ENCODE results near the gene PDE10A.

Gene PDE10A

GRCh38 chr6:165497472-165497871 is 165.6 kb downstream of the PDE10A start:
- no peak for TF ChIP-seq Cebpa-rat (IDR thresholded peaks at IDR 0.05)
- no peak overlapping the region for H3K9ac ChIP-seq

GRCh38 chr6:165488624-165489295 is 174.3 kb downstream of the PDE10A start:
- Histone ChIP-seq H3K36me3 (no peaks in the 10 kb centered on the region), H4K20me1 (no peaks in the 10 kb centered on the region), H3K4me3 (no peak overlapping the region), H3K27me3 (no peaks in the 10 kb centered on the region), H3K27ac (no peak overlapping the region), H3K4me1 (no peaks in the 10 kb centered on the region), H3K4me2 (no peak overlapping the region), H3K9me3 (replicated peaks in 1 of 11) (peaks cover 0 to 4% (median 0%) of the 10 kb centered on the region in 11 experiments; a peak in 2 of 22 replicates), H3K9ac (no peak overlapping the region)
- no peak for TF ChIP-seq Cebpa-rat (IDR thresholded peaks at IDR 0.05)

More at GRCh38 chr6:165497472-165497871, 165.6 kb downstream of the PDE10A start:
- H3K4me3 ChIP-seq = no peak overlapping the region
- H4K20me1 ChIP-seq = no peaks in the 10 kb centered on the region
- no peaks in the 10 kb centered on the region for H3K27me3 ChIP-seq
- no peaks in the 10 kb centered on the region for H3K9me3 ChIP-seq (replicated peaks in 1 of 11)
- H3K4me1 ChIP-seq = peaks cover 0 to 4% (median 0%) of the 10 kb centered on the region in 10 experiments; a peak in 3 of 20 replicates
- no peak overlapping the region for H3K27ac ChIP-seq
- no peaks in the 10 kb centered on the region for H3K36me3 ChIP-seq
- H3K4me2 ChIP-seq = no peak overlapping the region

DNA sequence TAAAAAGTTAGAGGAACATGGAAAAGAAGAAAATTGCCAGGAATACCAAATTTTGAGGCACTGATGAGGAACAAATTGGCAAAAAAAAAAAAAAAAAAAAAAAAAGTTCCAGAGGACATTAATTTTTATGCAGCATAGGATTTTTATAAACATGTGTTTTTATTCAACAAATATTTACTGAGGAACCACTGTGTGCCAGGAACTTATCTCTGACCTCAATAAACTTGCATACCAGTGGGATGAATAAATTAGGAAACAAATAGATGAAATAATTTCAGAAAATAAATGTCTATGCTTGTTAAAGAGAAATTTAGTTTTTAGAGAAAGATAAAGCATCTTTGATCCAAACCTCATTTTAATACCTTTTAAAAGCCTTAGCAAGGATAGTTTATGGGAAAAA is 175.1 kb downstream of the PDE10A start:
- Histone ChIP-seq H4K20me1 (no peaks in the 10 kb centered on the region), H3K4me1 (no peaks in the 10 kb centered on the region), H3K36me3 (no peaks in the 10 kb centered on the region), H3K4me2 (no peak overlapping the region), H3K9me3 (replicated peaks in 1 of 11) (peaks cover 0 to 4% (median 0%) of the 10 kb centered on the region in 11 experiments; a peak in 2 of 22 replicates), H3K27me3 (no peaks in the 10 kb centered on the region), H3K27ac (no peak overlapping the region), H3K9ac (no peak overlapping the region), H3K4me3 (no peak overlapping the region)
- no peak for TF ChIP-seq Cebpa-rat (IDR thresholded peaks at IDR 0.05)

DNA sequence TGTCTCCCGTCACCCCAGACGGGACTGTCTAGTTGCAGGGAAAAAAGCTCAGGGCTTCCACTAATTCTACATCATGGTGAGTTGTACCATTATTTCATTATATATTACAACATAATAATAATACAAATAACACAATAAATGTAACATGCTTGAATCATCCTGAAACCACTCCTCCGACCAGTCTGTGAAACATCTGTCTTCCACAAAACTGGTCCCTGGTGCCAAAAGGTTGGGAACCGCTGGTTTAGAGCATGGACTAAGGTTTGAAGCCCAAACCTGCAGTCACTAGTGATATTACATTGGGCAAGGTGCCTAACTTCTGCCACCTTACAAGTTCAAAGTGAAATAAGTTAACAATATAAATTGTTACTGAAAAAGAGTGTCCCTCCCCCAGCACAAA is 175.7 kb downstream of the PDE10A start:
- Histone ChIP-seq H3K27ac (no peak overlapping the region), H3K4me3 (no peak overlapping the region), H3K4me1 (no peaks in the 10 kb centered on the region), H3K27me3 (no peaks in the 10 kb centered on the region), H3K9ac (no peak overlapping the region), H4K20me1 (no peaks in the 10 kb centered on the region), H3K4me2 (no peak overlapping the region), H3K9me3 (replicated peaks in 1 of 11) (peaks cover 0 to 4% (median 0%) of the 10 kb centered on the region in 11 experiments; a peak in 2 of 22 replicates), H3K36me3 (no peaks in the 10 kb centered on the region)
- TF ChIP-seq Cebpa-rat (IDR thresholded peaks at IDR 0.05) = no peak

DNA sequence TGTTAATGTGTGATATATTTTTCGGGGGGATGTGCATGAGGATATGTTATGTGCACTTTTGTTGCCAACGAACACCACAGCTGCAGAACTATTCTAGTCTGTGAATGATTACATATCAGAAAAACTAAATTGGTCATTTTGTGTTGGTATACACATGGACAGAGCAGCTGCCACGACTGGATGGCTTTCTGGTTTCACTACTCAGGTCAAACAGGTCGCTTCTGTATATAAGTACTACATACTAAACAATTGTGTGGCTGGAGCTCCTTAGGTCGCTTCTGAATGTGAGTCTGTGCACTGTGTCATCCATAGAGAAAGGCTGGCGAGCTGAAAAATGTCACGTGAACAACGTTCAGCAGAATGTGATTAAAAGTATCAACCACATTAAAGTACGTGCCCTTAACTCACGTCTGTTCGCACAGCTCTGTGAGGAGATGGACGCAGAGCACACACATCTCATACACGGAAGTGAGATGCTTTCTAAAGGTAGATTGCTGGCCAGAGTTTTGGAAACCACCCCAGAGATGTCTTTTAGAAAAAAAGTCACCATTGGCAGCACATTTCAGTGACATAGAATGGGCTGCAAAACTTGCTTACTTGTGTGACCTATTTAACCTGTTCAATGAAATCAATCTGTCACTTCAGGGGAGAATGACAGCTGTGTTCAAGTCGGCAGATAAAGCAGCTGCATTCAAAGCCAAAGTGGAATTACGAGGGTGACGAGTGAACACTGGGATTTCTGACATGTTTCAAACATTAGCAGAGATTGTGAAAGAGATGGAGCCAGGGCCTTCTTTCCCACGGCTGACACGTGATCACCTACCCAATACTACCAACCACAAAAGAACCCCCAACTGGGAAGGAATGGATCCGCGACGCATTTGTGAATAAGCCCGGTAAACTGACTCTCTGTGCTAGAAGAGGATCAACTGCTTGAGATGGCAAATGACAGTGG is 176.6 kb downstream of the PDE10A start:
- no peaks in the 10 kb centered on the region for H4K20me1 ChIP-seq
- no peaks in the 10 kb centered on the region for H3K36me3 ChIP-seq
- H3K27me3 ChIP-seq = no peaks in the 10 kb centered on the region

DNA sequence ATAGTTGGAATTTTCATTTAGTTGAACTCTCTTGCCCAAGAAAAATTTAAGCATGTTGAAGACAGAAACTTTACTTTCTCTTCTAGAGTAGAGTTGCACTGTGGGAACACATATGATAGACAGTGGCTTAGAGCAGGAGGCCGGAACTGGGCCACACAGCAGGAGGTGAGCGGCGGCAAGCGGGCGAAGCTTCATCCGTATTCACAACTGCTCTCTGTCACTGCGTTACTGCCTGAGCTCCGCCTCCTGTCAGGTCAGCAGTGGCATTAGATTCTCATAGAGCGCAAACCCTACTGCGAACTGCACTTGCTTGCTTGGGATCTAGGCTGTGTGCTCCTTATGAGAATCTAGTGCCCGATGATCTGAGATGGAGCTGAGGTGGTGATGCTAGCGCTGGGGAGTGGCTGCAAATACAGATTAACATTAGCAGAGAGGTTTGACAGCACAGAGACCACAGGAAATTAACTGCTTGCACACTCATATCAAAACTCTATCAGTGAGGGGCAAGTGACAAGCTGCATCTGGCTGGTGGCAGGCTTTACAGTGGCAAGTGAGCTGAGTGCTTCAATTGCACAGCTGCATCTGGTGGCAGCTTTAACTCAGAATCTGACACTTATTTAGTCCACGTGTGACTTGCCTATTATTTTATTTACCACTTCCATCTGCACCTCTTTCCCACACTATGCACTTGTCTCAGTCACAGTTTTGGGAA is 178.7 kb downstream of the PDE10A start:
- no peak overlapping the region for H3K4me2 ChIP-seq
- H3K36me3 ChIP-seq = no peaks in the 10 kb centered on the region
- no peak overlapping the region for H3K4me3 ChIP-seq
- no peak for TF ChIP-seq Cebpa-rat (IDR thresholded peaks at IDR 0.05)
- H3K27me3 ChIP-seq = no peaks in the 10 kb centered on the region
- H4K20me1 ChIP-seq = no peaks in the 10 kb centered on the region
- no peak overlapping the region for H3K9ac ChIP-seq
- H3K27ac ChIP-seq = no peak overlapping the region
- peaks cover 0 to 4% (median 0%) of the 10 kb centered on the region in 11 experiments; a peak in 2 of 22 replicates for H3K9me3 ChIP-seq (replicated peaks in 1 of 11)
- 0 out of 20 replicates have a peak, but pooled peaks cover 0 to 4% (median 0%) of the 10 kb centered on the region in 10 experiments for H3K4me1 ChIP-seq

More for the DNA sequence above, 176.6 kb downstream of the PDE10A start:
- Histone ChIP-seq H3K9ac (no peak overlapping the region), H3K4me1 (0 out of 20 replicates have a peak, but pooled peaks cover 0 to 4% (median 0%) of the 10 kb centered on the region in 10 experiments), H3K9me3 (replicated peaks in 1 of 11) (peaks cover 0 to 4% (median 0%) of the 10 kb centered on the region in 11 experiments; a peak in 2 of 22 replicates), H3K27ac (no peak overlapping the region), H3K4me2 (no peak overlapping the region), H3K4me3 (no peak overlapping the region)
- TF ChIP-seq Cebpa-rat (IDR thresholded peaks at IDR 0.05) = no peak

- Histone ChIP-seq H3K9ac (no peak overlapping the region), H4K20me1 (no peaks in the 10 kb centered on the region), H3K27ac (no peak overlapping the region), H3K9me3 (replicated peaks in 1 of 11) (no peaks in the 10 kb centered on the region), H3K4me1 (0 out of 20 replicates have a peak, but pooled peaks cover 0 to 4% (median 0%) of the 10 kb centered on the region in 10 experiments), H3K4me3 (no peak overlapping the region), H3K27me3 (no peaks in the 10 kb centered on the region), H3K36me3 (no peaks in the 10 kb centered on the region), H3K4me2 (no peak overlapping the region)
- TF ChIP-seq Cebpa-rat (IDR thresholded peaks at IDR 0.05) = no peak
Measured at GRCh38 chr6:165481921-165482320, 181.1 kb downstream of the PDE10A start.

GRCh38 chr6:165480916-165481315 is 182.1 kb downstream of the PDE10A start:
- TF ChIP-seq Cebpa-rat (IDR thresholded peaks at IDR 0.05) = no peak
- Histone ChIP-seq H3K4me3 (no peak overlapping the region), H3K27me3 (no peaks in the 10 kb centered on the region), H3K4me1 (0 out of 20 replicates have a peak, but pooled peaks cover 0 to 4% (median 0%) of the 10 kb centered on the region in 10 experiments), H3K9me3 (replicated peaks in 1 of 11) (no peaks in the 10 kb centered on the region), H4K20me1 (no peaks in the 10 kb centered on the region), H3K27ac (no peak overlapping the region), H3K36me3 (no peaks in the 10 kb centered on the region), H3K9ac (no peak overlapping the region), H3K4me2 (no peak overlapping the region)

GRCh38 chr6:165478581-165478980 is 184.5 kb downstream of the PDE10A start:
- no peaks in the 10 kb centered on the region for H4K20me1 ChIP-seq
- H3K27me3 ChIP-seq = no peaks in the 10 kb centered on the region
- 0 out of 20 replicates have a peak, but pooled peaks cover 0 to 4% (median 0%) of the 10 kb centered on the region in 10 experiments for H3K4me1 ChIP-seq
- no peak overlapping the region for H3K27ac ChIP-seq
- H3K9me3 ChIP-seq (replicated peaks in 1 of 11) = no peaks in the 10 kb centered on the region
- no peak overlapping the region for H3K9ac ChIP-seq
- no peak overlapping the region for H3K4me3 ChIP-seq
- no peak for TF ChIP-seq Cebpa-rat (IDR thresholded peaks at IDR 0.05)
- H3K36me3 ChIP-seq = no peaks in the 10 kb centered on the region
- H3K4me2 ChIP-seq = no peak overlapping the region
